ENCODE measurements around the gene LRRC49. TPM values are rescaled to one million over a fixed set of nuclear protein-coding genes. Genes with fewer than 3 reads are reported as not detected.

Gene LRRC49
- polyA plus RNA-seq, 3 donors = 15.3 to 20.0 (median 17.0) TPM

DNA sequence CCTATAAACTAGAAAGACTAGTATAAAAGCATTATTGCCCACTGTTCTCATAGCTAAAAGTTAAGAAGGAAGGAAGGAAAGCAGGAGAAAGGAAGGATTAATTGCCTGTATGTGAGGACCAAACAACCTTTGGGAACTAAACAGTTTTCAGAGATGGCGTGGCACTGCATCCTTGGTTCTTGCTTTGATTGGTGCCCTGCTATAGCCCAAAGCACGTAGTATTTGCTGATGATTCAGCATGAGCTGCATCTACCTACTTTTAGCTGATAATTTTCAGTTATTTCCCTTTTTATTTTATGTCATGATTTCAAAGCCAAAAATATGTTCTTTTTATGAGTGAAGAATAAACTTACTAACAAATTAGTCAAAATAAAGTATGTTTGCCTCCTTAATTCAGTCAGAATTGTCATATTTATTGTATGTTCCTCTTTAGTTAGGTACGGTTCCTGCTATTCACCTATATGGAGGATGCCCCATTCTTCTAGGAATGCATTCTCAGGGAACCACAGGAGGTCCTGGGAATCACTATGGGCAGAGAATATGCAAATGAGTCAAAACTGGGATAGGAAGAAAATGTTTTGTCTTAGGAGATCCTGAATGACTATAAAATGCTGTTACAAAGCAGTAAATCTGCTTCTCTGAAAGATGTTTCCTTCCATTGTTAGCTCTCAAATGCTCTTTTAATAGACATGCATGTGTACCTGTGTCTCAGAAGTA lies 157.2 kb downstream of the LRRC49 start:
- no peak for DNase-seq

- no peak for DNase-seq
These were observed 157.8 kb downstream of the LRRC49 start for GRCh38 chr15:71050461-71050860.

GRCh38 chr15:71051539-71051938 lies 158.9 kb downstream of the LRRC49 start:
- no peak for DNase-seq

- no peak for DNase-seq
These were observed 159.7 kb downstream of the LRRC49 start for GRCh38 chr15:71052356-71052755.

GRCh38 chr15:71054286-71054952 lies 161.8 kb downstream of the LRRC49 start:
- no peak for DNase-seq

GRCh38 chr15:71055461-71055860 lies 162.8 kb downstream of the LRRC49 start:
- no peak for DNase-seq

- no peak for DNase-seq
These were observed 163.5 kb downstream of the LRRC49 start for GRCh38 chr15:71056111-71056510.

DNA sequence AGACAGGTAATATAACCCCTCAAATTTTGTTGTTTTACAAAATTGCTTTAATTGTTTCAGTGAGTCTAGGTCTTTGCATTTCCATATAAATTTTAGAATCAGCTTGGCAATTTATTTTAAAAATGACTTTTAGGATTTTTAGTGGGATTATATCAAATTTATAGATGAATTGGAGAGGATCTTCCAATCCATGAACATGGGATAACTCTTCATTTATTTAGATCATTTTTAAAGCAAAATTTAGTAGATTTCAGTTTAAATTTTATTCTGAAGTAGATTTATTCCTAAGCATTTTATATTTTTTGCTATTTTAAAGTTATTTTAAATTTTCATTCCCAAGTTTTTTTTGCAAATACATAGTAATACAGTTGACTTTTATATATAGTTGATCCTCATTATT lies 164.5 kb downstream of the LRRC49 start:
- DNase-seq = no peak

GRCh38 chr15:71057581-71057980 lies 165.0 kb downstream of the LRRC49 start:
- DNase-seq = no peak

GRCh38 chr15:71060983-71061382 lies 168.4 kb downstream of the LRRC49 start:
- DNase-seq = no peak

DNA sequence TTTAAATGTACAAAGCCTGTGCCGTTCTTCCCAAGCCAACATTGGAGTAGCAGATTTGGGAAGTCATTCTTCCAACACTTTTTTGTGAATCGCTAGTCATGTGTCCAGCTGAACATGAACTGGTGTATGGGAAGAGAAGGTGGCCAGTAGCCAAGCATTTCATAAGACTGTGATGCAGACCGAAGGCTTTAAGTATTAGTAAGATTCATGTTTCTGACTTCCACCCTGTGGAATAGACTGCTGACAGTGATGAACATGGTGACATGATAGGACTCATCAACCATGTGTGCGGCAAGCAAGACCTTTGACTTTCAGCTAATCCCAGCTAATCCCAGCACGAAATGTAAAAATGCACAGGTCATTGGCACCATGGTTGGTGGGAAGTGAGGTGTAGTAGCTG lies 174.4 kb downstream of the LRRC49 start:
- DNase-seq = no peak

- DNase-seq = no peak
These were observed 177.1 kb downstream of the LRRC49 start for GRCh38 chr15:71069693-71070092.

- no peak for DNase-seq
These were observed 178.9 kb downstream of the LRRC49 start for GRCh38 chr15:71071529-71071928.

- no peak for DNase-seq
These were observed 179.8 kb downstream of the LRRC49 start for GRCh38 chr15:71072423-71072822.

DNA sequence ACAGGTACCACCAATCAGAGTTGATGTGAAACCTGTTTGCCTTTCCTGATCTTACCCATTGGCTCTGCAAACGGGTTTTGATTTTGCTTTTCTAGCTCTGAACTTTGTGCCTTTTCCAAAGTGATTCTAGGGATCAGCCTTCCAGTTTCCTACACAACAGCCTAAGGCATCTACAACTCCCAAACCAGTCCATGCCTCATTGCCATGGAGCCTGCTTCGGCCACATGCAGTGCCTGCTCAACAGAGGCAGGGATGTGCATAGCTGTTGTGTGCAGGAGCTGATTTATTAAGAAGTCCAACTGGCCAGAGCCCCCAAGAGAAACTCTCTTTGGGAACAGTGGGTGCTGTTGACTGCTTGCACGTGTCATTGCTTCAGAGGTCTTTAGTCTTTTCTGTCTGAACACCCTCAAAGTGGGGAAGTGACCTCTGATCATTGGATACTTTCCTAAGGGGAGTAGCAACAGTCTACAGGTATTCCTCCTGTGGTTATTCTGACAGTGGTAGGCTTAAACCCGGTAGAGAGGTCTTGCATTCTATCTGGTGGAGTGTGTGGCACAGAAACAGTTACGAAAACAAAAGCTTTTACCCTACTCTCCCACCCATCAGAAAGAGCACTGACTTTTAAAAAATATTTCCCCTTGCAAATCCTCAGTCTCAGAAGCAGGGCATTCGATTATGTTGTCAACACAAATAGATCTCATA lies 186.0 kb downstream of the LRRC49 start:
- DNase-seq = no peak

DNA sequence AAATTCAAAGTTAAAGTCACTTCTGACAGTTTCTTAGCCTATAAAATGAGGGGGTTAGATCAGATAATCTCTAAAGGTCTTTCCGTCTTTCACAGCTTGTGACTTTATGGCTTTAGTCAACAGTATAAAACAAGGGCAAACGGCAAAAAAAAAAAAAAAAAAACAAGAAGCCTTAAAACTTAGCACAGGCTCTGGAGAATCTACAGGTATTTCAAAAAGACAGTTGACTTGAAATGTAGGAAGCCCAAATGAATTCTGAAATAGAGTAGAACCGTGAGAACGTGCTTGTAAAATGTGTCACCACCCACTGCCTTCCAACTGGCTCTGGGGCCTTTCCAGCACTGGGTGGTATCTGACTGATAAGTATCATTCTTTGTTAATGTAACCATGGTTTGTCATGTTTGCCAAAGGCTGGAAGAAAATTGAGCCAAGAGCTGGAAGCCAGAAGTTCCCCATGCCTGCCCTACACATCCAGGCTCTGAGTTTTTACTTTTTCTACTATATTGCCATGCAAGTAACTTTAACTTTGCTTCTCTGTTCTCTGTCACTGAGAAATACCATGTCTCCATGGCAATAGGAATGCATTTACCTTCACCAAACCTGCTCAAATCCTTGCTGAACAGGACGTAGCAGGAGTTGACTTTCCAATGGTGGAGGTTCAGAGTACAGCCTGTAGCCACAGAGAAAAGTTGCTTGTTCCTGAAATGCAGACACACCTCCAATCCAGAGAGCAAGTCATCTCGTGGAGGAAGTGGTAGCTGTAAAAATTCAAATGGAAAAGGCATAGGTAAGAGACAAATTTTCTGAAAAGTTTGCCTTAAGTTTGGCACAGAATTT lies 186.8 kb downstream of the LRRC49 start:
- DNase-seq = no peak

DNA sequence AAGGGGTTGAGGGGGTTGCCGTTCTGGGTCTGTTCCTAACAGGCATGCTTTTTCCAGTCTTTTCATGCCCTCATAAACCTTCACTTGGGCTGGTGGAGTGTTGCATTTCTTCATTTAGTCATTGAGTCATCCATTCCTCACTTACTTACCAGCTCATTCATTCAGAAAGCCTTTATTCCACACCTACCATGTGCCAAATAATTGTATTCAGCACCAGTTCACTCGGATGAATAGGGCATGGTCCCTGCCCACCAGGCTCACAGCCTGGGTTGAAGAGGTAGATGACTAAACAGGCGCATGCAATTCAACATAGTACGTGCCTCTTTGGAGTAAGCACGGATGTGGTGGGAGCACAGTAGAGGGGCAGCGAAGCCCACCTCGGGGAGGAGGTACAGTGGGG lies 187.5 kb downstream of the LRRC49 start:
- DNase-seq = no peak

GRCh38 chr15:71080705-71081104 lies 188.1 kb downstream of the LRRC49 start:
- DNase-seq = no peak

GRCh38 chr15:71082803-71083202 lies 190.2 kb downstream of the LRRC49 start:
- DNase-seq = no peak

DNA sequence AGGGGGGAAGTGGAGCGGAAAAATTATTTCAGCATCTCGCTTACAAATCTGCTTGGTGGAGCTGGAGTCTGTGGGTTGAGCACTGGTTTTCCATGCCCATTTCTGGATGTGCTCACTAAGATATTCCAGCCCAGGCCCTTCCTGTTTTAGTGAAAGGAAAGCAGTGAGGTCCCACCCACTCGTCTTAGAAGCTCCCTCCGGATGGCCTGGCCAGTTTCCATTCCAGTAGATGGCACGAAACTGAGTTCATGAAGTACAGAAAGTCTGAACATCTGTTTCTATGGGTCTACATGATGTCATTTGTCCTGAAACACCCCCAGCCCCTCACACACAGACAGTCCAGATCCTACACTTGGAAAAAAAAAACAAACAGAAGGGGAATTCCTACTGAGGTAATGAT lies 190.7 kb downstream of the LRRC49 start:
- no peak for DNase-seq

- DNase-seq = no peak
These were observed 191.6 kb downstream of the LRRC49 start for GRCh38 chr15:71084264-71084663.

GRCh38 chr15:71085809-71086208 lies 193.2 kb downstream of the LRRC49 start:
- no peak for DNase-seq

Measured in renal pelvis (tissue), 4 donors.